Fibroblast of gingiva (primary cell): ENCODE results near the gene DNAJB6.

Experiments used
- DNase-seq: peaks from one replicate; pipeline ENCODE4 v3.0.0-alpha.2; 2011; ENCODE audit warnings: low read depth

The DNAJB6 gene

GRCh38 chr7:157409753-157410727 is 73.2 kb downstream of the DNAJB6 start:
- no peak for DNase-seq

- DNase-seq, result no peak
Observed at GRCh38 chr7:157410831-157411556, 74.2 kb downstream of the DNAJB6 start.

GRCh38 chr7:157411580-157411979 is 74.8 kb downstream of the DNAJB6 start:
- DNase-seq, result no peak

GRCh38 chr7:157412021-157412443 is 75.2 kb downstream of the DNAJB6 start:
- peak; percentile 14 for DNase-seq

GRCh38 chr7:157412491-157413180 is 75.8 kb downstream of the DNAJB6 start:
- no peak for DNase-seq

GRCh38 chr7:157413881-157414701 is 77.3 kb downstream of the DNAJB6 start:
- DNase-seq, result no peak

GRCh38 chr7:157414702-157415096 is 77.9 kb downstream of the DNAJB6 start:
- DNase-seq, result no peak

- no peak for DNase-seq
Observed at GRCh38 chr7:157415486-157415885, 78.7 kb downstream of the DNAJB6 start.

GRCh38 chr7:157416011-157416410 is 79.2 kb downstream of the DNAJB6 start:
- no peak for DNase-seq

- no peak for DNase-seq
Observed at GRCh38 chr7:157418204-157419034, 81.6 kb downstream of the DNAJB6 start.

GRCh38 chr7:157419035-157419293 is 82.2 kb downstream of the DNAJB6 start:
- no peak for DNase-seq

- no peak for DNase-seq
Observed at GRCh38 chr7:157422279-157422678, 85.5 kb downstream of the DNAJB6 start.

GRCh38 chr7:157423348-157423747 is 86.5 kb downstream of the DNAJB6 start:
- DNase-seq, result no peak

- no peak for DNase-seq
Observed at GRCh38 chr7:157423886-157424565, 87.2 kb downstream of the DNAJB6 start.

GRCh38 chr7:157425137-157425731 is 88.4 kb downstream of the DNAJB6 start:
- no peak for DNase-seq

- DNase-seq, result no peak
Observed at GRCh38 chr7:157425761-157426160, 89.0 kb downstream of the DNAJB6 start.

- no peak for DNase-seq
Observed at GRCh38 chr7:157426463-157427301, 89.9 kb downstream of the DNAJB6 start.

GRCh38 chr7:157427811-157428553 is 91.2 kb downstream of the DNAJB6 start:
- DNase-seq, result no peak
